Upper lobe of left lung (tissue), 6 donors: ENCODE measurements around the gene GRAMD4. TPM values are rescaled to one million over a fixed set of nuclear protein-coding genes. Genes with fewer than 3 reads are reported as not detected.
A peak's percentile ranks its signal among the peaks of the same experiment; 100 is the strongest.

Source experiments
- ATAC-seq, 2 donors: fragments of 200-7000 bp; cut with Tn5 transposase; one replicate each; pipeline ENCODE4 v1.9.1; 2022; ENCODE audit warnings: mild to moderate bottlenecking in 2 of 2, moderate library complexity in 2 of 2; ENCODE audit not compliant: low FRiP score in 2 of 2
- DNase-seq, 2 donors: peaks; one replicate each; pipeline ENCODE4 v3.0.0-alpha.2; 2019 to 2020
- H3K27ac ChIP-seq, 4 donors: fragments of 200-600 bp; sonication (generic); one replicate each; pipeline ENCODE4 v1.5.1; 2016 to 2019
- H3K27me3 ChIP-seq, 4 donors: fragments of 200-600 bp; sonication (generic); one replicate each; pipeline ENCODE4 v1.5.1; 2017 to 2019
- H3K36me3 ChIP-seq, 4 donors: fragments of 200-600 bp; sonication (generic); one replicate each; pipeline ENCODE4 v1.5.1; 2016 to 2019
- H3K4me1 ChIP-seq, 4 donors: fragments of 200-600 bp; sonication (generic); one replicate each; pipeline ENCODE4 v1.5.1; 2018 to 2019
- H3K4me3 ChIP-seq, 4 donors: fragments of 200-600 bp; sonication (generic); one replicate each; pipeline ENCODE4 v1.5.1; 2017 to 2019; ENCODE audit warnings: mild to moderate bottlenecking in 2 of 4, moderate library complexity in 1 of 4
- H3K9me3 ChIP-seq, 4 donors: fragments of 200-600 bp; sonication (generic); one replicate each; pipeline ENCODE4 v1.5.1; 2018 to 2019
- CTCF ChIP-seq, 6 experiments: fragments of 450-650 bp in 4 of 6; fragments of 200-600 bp in 2 of 6; sonication (generic) in 2 of 6; IDR thresholded peaks; one replicate each; pipeline ENCODE4 v1.5.1; 2016 to 2019; ENCODE audit warnings: antibody characterized with exemption in 6 of 6
- EP300 ChIP-seq, 4 donors: sonication (generic); formaldehyde crosslinking; IDR thresholded peaks; one replicate each; pipeline ENCODE4 v1.5.1; 2017; ENCODE audit warnings: antibody characterized with exemption in 4 of 4, control low read depth in 2 of 4
- POLR2A ChIP-seq, 4 donors: fragments of 450-650 bp; IDR thresholded peaks; one replicate each; pipeline ENCODE4 v1.5.1; 2016 to 2017; ENCODE audit warnings: antibody characterized with exemption in 4 of 4, mild to moderate bottlenecking in 2 of 4
- POLR2AphosphoS5 ChIP-seq, 2 donors: sonication (generic); formaldehyde crosslinking; IDR thresholded peaks; one replicate each; pipeline ENCODE4 v1.5.1; 2017; ENCODE audit warnings: antibody characterized with exemption in 2 of 2
- WGBS, 2 donors: methylation state at CpG; one replicate each; pipeline ENCODE4 v1.1.5; 2017 to 2018; 5-methylcytosine and 5-hydroxymethylcytosine counted together
- total RNA-seq, 6 donors: library from RNA; depleted of rRNA in 4 of 6; stranded (reverse); fragments of >200 nt in 4 of 6; gene quantifications; one replicate each; pipeline versions ENCODE4 v1.1.0 to v1.2.1, GENCODE V29; 2016 to 2021
- donor health status: DM: no; HTN: no; CAD: no; lungs with moderate emphysema.
- donor health status: DM: no; HTN: yes; CAD: no; lungs with severe emphysema.

GRAMD4 gene
- total RNA-seq, 6 donors from 2014 or later = 59.8 to 302 (median 104) TPM

- DNase-seq (peak in 1 of 2 donors; percentile 79), ATAC-seq (no peak)
- WGBS, 2 donors = 95 to 96% methylated on average over 8 to 39 of the region's 39 CpGs
- Histone ChIP-seq H3K4me3 (no peak overlapping the region), H3K36me3 (peaks cover 0 to 18% (median 4%) of the 10 kb centered on the region in 4 donors), H3K27ac (no peak overlapping the region), H3K4me1 (peaks cover 0 to 5% (median 1%) of the 10 kb centered on the region in 4 donors), H3K27me3 (no peaks in the 10 kb centered on the region), H3K9me3 (no peaks in the 10 kb centered on the region)
- no peak for TF ChIP-seq POLR2AphosphoS5 (IDR thresholded peaks at IDR 0.05)
- TF ChIP-seq EP300 (IDR thresholded peaks at IDR 0.05) = no peak
- TF ChIP-seq CTCF (IDR thresholded peaks at IDR 0.05) = no peak
- TF ChIP-seq POLR2A (IDR thresholded peaks at IDR 0.05) = no peak
These were observed 7.0 kb downstream of the GRAMD4 start for GRCh38 chr22:46626911-46627805.

GRCh38 chr22:46627806-46628482, 7.8 kb downstream of the GRAMD4 start:
- ATAC-seq (no peak), DNase-seq (no peak)
- H3K9me3 ChIP-seq = no peaks in the 10 kb centered on the region
- H3K36me3 ChIP-seq = peaks cover 0 to 18% (median 4%) of the 10 kb centered on the region in 4 donors
- TF ChIP-seq EP300 (IDR thresholded peaks at IDR 0.05) = no peak
- TF ChIP-seq POLR2A (IDR thresholded peaks at IDR 0.05) = no peak
- no peak for TF ChIP-seq CTCF (IDR thresholded peaks at IDR 0.05)
- TF ChIP-seq POLR2AphosphoS5 (IDR thresholded peaks at IDR 0.05) = no peak
- H3K27me3 ChIP-seq = no peaks in the 10 kb centered on the region
- H3K4me3 ChIP-seq = no peak overlapping the region
- H3K27ac ChIP-seq = no peak overlapping the region
- H3K4me1 ChIP-seq = peaks cover 0 to 4% (median 1%) of the 10 kb centered on the region in 4 donors
- WGBS, 2 donors = 93 to 98% methylated on average over 9 to 30 of the region's 31 CpGs

GRCh38 chr22:46628756-46629155, 8.6 kb downstream of the GRAMD4 start:
- ATAC-seq = no peak
- H3K4me3 ChIP-seq = no peak overlapping the region
- no peak for TF ChIP-seq EP300 (IDR thresholded peaks at IDR 0.05)
- no peak for TF ChIP-seq POLR2AphosphoS5 (IDR thresholded peaks at IDR 0.05)
- TF ChIP-seq POLR2A (IDR thresholded peaks at IDR 0.05) = no peak
- no peak for TF ChIP-seq CTCF (IDR thresholded peaks at IDR 0.05)

GRCh38 chr22:46629291-46629690, 9.1 kb downstream of the GRAMD4 start:
- no peak for ATAC-seq
- TF ChIP-seq EP300 (IDR thresholded peaks at IDR 0.05) (no peak), CTCF (IDR thresholded peaks at IDR 0.05) (no peak), POLR2AphosphoS5 (IDR thresholded peaks at IDR 0.05) (no peak), POLR2A (IDR thresholded peaks at IDR 0.05) (no peak)
- Histone ChIP-seq H3K36me3 (peaks cover 0 to 18% (median 4%) of the 10 kb centered on the region in 4 donors), H3K9me3 (no peaks in the 10 kb centered on the region), H3K27ac (no peak overlapping the region), H3K27me3 (no peaks in the 10 kb centered on the region), H3K4me1 (peaks cover 0 to 9% (median 5%) of the 10 kb centered on the region in 4 donors), H3K4me3 (no peak overlapping the region)
- DNase-seq = peak in 1 of 2 donors; percentile 58
- 94 to 95% methylated on average over 15 to 16 of the region's 16 CpGs for WGBS, 2 donors

More at GRCh38 chr22:46628756-46629155, 8.6 kb downstream of the GRAMD4 start:
- Histone ChIP-seq H3K36me3 (peaks cover 0 to 18% (median 4%) of the 10 kb centered on the region in 4 donors), H3K27me3 (no peaks in the 10 kb centered on the region), H3K4me1 (peaks cover 0 to 5% (median 2%) of the 10 kb centered on the region in 4 donors), H3K9me3 (no peaks in the 10 kb centered on the region), H3K27ac (no peak overlapping the region)
- no peak for DNase-seq
- 91 to 95% methylated on average over 8 to 12 of the region's 12 CpGs for WGBS, 2 donors
